CD4-positive, alpha-beta T cell treated with Interleukin-2 at 100 ng/mL for 4 hours (primary cell): ENCODE data around the gene RNU1-3.

Experiments
- DNase-seq: peaks from one replicate; pipeline ENCODE4 v3.0.0-alpha.2; 2020; ENCODE audit warnings: low spot score

Gene RNU1-3

DNA sequence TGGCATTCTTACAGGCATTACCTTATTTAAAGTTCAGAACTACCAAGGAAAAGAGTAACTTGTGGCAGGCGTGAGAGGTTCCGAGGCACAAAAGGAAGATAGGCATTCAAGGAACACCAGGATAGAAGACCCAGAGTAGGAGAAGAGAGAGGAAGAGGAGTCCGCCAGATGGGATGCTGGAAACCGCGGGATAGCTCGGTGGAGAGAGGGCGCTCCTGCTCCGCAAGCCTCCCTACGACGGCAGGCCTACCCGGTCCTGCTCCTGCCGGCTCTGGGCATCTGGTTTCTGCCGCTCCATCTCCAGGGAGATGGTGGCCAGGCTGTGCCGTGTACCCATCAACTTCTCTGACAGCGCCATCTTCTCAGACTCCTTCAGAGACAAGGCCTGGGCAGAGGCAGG is 48.0 kb downstream of the RNU1-3 start:
- DNase-seq = no peak

DNA sequence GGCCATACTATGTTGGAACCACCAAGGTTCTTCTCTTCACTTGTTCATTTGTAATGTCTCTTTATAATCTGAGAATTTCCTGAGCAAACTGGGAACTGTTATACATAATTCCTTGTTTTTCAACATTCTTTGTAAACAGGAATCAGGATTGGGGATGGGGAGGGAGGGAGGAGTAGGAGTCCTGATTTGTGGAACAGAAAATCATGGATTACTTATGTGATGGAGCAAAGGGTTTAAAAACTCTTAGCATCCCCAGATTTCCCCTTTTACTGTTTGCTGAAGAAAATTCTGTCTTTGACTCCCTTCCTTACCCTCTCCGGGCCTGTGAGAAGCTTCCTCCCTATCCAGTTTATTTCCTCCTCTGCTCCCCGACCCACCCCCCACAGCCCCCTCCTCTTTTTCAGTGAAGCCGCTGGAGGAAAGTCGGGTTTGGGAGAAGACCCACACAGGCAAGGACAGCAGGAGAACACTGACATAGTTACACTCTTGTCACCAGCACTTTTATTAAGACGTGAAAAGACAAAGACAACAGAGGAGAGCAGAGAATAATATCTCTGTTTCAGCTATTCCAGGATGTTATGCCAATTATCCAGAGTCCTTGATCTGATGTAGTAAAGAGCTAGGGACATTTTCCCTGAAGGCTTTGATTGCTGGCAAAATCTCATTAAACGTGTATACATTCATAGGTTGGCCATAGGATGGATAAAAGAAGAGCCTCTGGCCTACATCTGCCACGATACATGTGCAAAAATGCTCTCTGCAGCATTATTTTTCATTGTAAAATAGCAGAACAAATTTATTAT is 48.8 kb downstream of the RNU1-3 start:
- no peak for DNase-seq

DNA sequence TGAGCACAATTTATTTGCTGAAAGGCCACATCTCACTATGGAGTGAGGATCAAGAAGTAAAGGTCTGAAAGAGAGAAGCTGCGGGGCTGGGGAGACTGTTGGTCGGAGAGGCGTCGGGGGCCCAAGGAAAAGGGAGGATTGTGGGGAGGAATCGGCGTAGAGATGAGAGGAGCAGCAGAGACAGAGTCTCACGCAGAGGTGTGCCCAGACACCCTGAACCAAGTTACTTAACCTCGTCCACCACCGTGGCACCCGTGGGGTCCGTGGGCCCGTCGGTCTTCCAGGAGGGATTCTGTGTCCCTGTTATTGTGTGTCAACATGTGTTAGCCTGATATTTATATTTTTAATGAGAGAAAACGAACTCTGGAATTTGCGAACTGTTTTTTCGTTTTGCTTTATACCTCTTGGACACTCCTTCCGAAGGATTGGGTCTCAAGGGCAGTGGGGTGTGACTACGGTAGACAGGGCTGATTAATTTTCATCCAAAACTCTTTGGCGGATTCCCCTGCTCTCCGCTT is 49.6 kb downstream of the RNU1-3 start:
- DNase-seq = no peak
